AG10803 (cell line): ENCODE results near the gene DIS3L2.
A peak's percentile ranks its signal among the peaks of the same experiment; 100 is the strongest.

Experiments
- DNase-seq: peaks from one replicate; pipeline ENCODE4 v3.0.0; 2010; ENCODE audit warnings: low read depth
- H3K4me3 ChIP-seq: 2 replicates; pipeline ENCODE4 v1.5.1; 2011; ENCODE audit warnings: mild to moderate bottlenecking, low read length, control low read depth
- TF ChIP-seq, protein P1 (sequence below): conservative IDR thresholded peaks from 2 replicates; pipeline ENCODE4 v1.5.1; 2011; ENCODE audit warnings: mild to moderate bottlenecking, low read length, control low read depth, inconsistent platforms

The DIS3L2 gene

DNA sequence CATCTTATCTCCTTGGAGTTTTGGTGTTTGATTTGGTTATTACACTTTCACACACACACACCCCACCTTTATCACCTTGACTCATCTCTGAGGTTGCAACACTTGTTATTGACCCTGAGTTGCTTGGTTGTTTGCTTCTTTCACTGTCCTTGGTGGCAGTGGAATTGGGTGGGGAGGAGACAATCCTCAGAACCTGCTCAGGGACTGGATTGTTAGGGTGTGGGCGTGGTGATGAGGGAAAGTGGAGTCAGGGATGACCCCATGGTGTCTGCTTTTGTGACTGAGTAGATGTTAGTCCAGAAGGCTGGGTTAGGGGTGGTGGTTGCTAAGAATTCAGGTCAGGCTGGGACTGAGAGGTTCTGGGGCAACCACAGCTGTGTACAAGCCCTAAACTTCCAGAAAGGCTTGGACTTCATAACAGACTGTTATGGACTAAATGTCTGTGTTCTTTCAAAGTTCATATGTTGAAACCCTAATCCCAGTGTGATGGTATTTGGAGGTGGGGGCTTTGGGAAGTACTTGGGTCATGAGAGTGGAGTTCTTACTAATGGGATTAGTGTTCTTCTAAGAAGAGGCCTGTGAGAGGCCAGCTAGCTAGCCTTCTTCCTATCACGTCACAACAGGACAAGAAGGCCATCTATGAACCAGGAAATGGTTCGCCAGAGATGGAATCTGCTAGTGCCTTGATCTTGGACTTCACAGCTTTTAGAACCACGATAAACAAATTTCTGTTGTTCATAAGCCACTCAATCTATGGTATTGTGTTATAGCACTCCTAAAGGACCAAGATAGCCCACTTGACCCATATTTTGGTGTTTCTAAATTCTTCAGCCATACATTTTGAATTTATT, 3.4 kb upstream of the DIS3L2 start:
- no peak for DNase-seq
- TF ChIP-seq, protein P1, sequence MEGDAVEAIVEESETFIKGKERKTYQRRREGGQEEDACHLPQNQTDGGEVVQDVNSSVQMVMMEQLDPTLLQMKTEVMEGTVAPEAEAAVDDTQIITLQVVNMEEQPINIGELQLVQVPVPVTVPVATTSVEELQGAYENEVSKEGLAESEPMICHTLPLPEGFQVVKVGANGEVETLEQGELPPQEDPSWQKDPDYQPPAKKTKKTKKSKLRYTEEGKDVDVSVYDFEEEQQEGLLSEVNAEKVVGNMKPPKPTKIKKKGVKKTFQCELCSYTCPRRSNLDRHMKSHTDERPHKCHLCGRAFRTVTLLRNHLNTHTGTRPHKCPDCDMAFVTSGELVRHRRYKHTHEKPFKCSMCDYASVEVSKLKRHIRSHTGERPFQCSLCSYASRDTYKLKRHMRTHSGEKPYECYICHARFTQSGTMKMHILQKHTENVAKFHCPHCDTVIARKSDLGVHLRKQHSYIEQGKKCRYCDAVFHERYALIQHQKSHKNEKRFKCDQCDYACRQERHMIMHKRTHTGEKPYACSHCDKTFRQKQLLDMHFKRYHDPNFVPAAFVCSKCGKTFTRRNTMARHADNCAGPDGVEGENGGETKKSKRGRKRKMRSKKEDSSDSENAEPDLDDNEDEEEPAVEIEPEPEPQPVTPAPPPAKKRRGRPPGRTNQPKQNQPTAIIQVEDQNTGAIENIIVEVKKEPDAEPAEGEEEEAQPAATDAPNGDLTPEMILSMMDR = no peak
- H3K4me3 ChIP-seq = no peak overlapping the region

DNA sequence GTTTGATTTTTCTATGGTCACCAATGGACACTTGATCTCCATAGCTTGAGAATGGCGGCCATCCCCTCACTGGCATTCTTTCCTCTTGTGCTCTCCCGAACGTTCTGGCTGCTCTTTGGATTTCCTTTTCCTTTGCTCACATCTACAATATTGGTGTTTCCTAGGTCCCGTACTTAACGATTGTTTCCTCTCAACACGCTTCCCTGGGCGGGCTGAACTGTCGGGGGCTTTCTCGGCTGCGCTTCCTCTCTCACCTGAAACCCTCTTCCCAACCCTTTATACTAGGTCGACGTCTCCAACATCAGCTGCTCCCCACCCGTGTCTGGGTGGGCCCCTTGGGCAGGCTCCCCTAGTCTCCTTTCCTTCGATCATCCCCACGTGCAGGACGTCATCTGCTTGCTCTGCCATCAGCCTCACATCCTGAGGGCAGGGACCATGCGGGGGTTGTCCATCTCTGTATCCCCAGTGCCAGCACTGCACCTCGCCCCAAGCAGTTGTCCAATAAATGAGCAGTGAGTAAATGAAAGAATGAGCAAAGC, 634 bp upstream of the DIS3L2 start:
- TF ChIP-seq, protein P1 = no peak
- peak overlapping the region; percentile 93 for H3K4me3 ChIP-seq
- no peak for DNase-seq

DNA sequence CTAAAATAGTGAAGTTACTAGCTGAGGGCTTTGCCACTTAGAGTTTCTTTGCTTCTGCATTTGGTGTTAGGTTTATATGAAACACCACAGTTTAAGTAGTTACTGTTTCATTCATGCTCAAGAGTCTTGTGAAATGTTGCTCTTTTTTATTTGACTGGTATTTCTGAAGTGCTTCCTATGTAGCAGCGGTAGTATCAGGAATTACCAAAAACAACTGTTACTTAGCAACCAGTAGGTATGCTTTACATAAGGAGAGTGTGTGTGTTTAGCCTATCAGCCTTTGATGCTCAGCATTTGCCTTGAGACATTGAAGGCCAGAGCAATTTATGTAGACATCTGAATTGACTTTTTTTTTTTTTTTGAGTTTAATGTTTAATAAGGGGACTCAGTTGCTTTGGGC, 3.6 kb downstream of the DIS3L2 start:
- no peak overlapping the region for H3K4me3 ChIP-seq
- no peak for DNase-seq
- TF ChIP-seq, protein P1 = no peak

DNA sequence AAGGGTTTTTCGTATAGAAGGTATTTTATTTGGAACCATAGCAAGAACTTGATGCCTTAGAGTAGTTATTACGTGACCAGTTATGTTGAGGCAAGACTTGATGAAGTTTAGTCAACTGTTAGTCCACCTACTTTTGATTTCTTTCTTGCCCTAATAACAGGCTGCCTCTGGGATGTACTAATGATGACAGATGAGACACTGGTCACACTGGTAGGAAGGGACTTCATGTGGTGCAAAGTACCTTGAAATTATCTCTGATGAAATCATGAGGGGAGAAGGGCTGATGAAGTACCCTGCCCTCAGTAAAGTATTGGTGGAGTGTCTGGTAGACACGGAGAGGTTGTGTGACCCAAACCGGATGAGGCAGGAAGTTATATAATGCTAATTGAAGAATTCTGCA, 5.4 kb downstream of the DIS3L2 start:
- no peak for DNase-seq
- TF ChIP-seq, protein P1 = no peak
- H3K4me3 ChIP-seq = no peak overlapping the region

DNA sequence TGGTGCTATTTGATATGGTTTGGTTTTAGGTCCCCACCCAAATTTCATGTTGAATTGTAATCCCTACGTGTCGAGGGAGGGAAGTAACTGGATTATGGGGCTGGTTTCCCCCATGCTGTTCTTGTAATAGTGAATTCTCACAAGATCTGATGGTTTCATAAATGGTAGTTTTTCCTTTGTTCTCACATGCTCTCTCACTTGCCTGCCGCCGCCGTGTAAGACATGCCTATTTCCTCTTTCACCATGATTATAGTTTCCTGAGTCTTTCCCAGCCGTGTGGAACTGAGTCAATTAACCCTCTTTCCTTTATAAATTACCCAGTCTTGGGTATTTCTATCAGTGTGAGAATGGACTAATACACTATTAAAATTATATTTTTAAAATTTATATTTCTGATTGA, 7.3 kb downstream of the DIS3L2 start:
- H3K4me3 ChIP-seq = no peak overlapping the region
- DNase-seq = no peak
- TF ChIP-seq, protein P1 = no peak

DNA sequence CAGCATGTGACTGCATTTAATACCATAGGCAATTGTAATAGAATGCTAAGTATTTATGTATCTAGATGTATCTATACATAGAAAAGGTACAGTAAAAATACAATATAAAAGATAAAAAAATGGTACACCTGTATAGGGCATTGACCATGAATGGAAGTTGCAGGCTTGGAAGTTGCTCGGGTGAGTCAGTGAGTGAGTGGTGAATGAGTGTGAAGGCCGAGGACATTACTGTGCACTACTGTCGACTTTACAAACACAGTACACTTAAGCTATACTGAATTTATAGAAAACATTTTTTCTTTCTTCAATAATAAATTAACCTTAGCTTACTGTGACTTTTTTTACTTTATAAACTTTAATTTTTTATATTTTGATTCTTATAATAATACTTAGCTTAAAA, 8.9 kb downstream of the DIS3L2 start:
- no peak overlapping the region for H3K4me3 ChIP-seq
- TF ChIP-seq, protein P1 = no peak
- no peak for DNase-seq

DNA sequence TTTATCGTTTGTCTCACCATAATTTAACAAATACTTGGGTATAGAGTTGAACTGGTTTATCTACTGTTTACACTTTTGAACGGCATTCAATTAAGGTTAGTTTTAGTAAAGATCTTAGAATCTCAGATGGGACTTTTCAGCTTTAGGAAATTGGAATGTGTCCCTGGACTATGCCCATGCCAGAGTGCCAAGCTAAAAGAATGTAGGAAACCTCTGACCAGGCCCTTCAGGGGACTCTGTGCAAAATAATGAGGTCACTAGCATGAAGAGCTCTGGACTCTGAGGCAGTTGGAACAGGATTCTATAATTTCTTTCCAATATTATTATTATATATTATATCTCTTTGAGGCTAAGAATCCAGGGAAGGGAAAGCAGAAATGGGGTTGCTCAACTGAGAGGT, 13.5 kb downstream of the DIS3L2 start:
- TF ChIP-seq, protein P1 = no peak
- DNase-seq = no peak
- no peak overlapping the region for H3K4me3 ChIP-seq
